Ishikawa (cell line): Measurements from ENCODE around the gene SLC12A4.

Experiments used
- CEBPB ChIP-seq: IDR thresholded peaks from 2 replicates; pipeline ENCODE4 v1.6.1; 2012
- CREB1 ChIP-seq: IDR thresholded peaks from 2 replicates; pipeline ENCODE4 v1.6.1; 2012; ENCODE audit warnings: low read depth
- EGR1 ChIP-seq: IDR thresholded peaks from 2 replicates; pipeline ENCODE4 v1.6.1; 2012
- EP300 ChIP-seq: IDR thresholded peaks from 2 replicates; pipeline ENCODE4 v1.6.1; 2012; ENCODE audit warnings: borderline replicate concordance
- FOXM1 ChIP-seq: IDR thresholded peaks from 2 replicates; pipeline ENCODE4 v1.6.1; 2012; ENCODE audit warnings: low read depth, borderline replicate concordance
- NFIC ChIP-seq: IDR thresholded peaks from 2 replicates; pipeline ENCODE4 v1.6.1; 2012
- RAD21 ChIP-seq: IDR thresholded peaks from 2 replicates; pipeline ENCODE4 v1.6.1; 2012; ENCODE audit warnings: low read depth
- TAF1 ChIP-seq: IDR thresholded peaks from 2 replicates; pipeline ENCODE4 v1.6.1; 2012; ENCODE audit warnings: low read depth, mild to moderate bottlenecking
- TCF12 ChIP-seq: IDR thresholded peaks from 2 replicates; pipeline ENCODE4 v1.6.1; 2012; ENCODE audit warnings: low read depth
- TEAD4 ChIP-seq: IDR thresholded peaks from 2 replicates; pipeline ENCODE4 v1.6.1; 2012
- YY1 ChIP-seq: IDR thresholded peaks from 2 replicates; pipeline ENCODE4 v1.6.1; 2012; ENCODE audit warnings: low read depth
- ZBTB7A ChIP-seq: IDR thresholded peaks from 2 replicates; pipeline ENCODE4 v1.6.1; 2012; ENCODE audit warnings: low read depth
- TF ChIP-seq, protein P1 (sequence below): IDR thresholded peaks from 2 replicates; pipeline ENCODE4 v1.6.1; 2012
- TF ChIP-seq, protein P2 (sequence below): IDR thresholded peaks from 2 replicates; pipeline ENCODE4 v1.6.1; 2012; ENCODE audit warnings: low read depth, mild to moderate bottlenecking
- TF ChIP-seq, protein P3 (sequence below): IDR thresholded peaks from 2 replicates; pipeline ENCODE4 v1.6.1; 2012

Gene SLC12A4

DNA sequence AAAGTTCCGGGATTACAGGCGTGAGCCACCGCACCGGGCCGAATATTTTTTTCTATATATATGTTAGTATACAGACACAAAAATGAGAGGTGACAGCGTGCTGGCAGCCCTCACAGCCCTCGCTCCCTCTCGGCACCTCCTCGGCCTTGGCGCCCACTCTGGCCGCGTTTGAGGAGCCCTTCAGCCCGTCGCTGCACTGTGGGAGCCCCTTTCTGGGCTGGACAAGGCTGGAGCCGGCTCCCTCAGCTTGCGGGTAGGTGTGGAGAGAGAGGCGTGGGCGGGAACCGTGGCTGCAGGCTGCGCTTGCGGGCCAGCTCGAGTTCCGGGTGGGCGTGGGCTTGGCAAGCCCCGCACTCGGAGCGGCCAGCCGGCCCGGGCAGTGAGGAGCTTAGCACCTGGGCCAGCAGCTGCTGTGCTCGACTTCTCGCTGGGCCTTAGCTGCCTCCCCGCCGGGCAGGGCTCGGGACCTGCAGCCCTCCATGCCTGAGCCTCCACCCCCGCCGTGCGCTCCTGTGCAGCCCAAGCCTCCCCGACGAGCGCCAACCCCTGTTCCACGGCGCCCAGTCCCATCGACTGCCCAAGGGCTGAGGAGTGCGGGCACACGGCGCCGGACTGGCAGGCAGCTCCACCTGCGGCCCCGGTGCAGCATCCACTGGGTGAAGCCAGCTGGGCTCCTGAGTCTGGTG, 13.7 kb upstream of the SLC12A4 start:
- TF ChIP-seq RAD21, result no peak
- no peak for TF ChIP-seq TAF1
- TF ChIP-seq, protein P1, sequence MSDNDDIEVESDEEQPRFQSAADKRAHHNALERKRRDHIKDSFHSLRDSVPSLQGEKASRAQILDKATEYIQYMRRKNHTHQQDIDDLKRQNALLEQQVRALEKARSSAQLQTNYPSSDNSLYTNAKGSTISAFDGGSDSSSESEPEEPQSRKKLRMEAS, result no peak
- no peak for TF ChIP-seq CREB1
- no peak for TF ChIP-seq EP300
- TF ChIP-seq TCF12, result no peak

DNA sequence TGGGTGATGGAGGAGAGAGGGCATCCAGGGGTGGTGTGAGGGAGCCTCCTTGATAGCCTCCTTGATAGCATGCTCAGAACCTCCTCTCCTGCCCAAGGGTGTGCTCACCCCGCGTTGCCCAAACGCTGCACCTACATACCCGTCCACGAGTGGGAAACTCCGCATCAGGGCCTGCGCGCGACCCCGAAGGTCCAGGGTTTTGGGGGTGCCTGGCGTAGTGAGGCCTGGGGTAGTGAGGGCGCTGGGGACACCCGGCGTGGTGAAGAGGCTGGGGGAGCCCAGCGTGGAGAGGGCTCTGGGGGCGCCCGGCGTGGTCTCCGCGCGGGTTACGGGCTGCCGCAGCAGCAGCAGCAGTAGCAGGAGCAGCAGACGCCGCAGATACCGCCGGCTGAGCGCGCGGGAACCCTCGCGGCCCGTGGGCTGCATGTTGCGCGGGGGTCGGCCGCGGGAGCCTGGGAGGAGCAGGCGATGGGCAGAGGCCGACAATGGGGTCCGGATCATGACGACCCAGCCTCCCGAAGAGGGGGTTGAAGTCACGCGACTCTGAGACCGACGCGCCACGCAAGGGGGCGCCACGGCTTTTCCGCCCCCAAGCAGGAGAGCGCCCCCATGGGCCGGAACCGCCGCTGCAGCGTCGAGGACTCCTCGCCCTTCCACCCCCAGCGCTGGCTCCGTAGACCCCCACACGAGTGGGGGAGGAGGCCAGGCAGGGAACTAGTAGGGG, 11.7 kb upstream of the SLC12A4 start, which contains the start of gene DPEP3:
Gene DPEP3, minus strand, starts transcription at position 545 of the 724 bp plus-strand sequence. Its CDS starts 119 bp downstream, at position 426.
- TF ChIP-seq FOXM1, result no peak
- TF ChIP-seq, protein P1, result no peak

DNA sequence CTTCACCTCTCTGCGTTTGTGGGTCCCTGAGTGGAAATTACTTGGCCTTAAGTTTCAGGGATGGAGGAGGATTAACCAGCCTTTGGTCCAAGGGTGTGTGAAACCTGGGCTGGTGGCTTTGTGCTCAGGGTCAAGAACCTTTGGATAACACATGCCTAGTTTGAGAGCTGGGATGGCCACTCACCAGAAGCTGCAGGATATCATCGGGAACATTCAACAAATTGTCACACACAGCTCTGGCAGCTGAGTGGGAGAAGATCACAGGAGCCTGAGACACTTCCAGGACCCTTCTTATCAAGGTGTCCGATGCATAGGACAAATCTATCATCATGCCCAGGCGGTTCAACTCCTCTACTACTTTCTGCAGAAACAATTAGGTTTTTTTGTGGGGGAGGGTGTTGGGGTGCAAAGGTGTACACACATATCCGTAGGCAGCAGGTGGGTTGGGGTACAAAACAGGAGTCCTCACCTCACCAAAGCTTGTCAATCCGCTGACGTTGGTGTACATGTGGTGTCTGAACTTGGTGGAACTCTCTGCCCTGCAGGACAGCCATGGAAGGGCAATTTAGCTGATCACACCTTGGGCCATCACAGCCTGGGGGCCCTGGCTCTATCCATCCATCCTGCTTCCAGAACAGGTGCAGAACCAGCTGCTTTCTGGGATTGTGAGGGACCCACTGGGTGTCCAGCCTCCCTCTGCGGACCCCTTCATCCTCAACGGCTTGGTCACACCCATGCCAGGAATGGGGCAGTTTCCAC, 9.2 kb upstream of the SLC12A4 start:
- TF ChIP-seq ZBTB7A (no peak), TCF12 (no peak)
- TF ChIP-seq, protein P2, sequence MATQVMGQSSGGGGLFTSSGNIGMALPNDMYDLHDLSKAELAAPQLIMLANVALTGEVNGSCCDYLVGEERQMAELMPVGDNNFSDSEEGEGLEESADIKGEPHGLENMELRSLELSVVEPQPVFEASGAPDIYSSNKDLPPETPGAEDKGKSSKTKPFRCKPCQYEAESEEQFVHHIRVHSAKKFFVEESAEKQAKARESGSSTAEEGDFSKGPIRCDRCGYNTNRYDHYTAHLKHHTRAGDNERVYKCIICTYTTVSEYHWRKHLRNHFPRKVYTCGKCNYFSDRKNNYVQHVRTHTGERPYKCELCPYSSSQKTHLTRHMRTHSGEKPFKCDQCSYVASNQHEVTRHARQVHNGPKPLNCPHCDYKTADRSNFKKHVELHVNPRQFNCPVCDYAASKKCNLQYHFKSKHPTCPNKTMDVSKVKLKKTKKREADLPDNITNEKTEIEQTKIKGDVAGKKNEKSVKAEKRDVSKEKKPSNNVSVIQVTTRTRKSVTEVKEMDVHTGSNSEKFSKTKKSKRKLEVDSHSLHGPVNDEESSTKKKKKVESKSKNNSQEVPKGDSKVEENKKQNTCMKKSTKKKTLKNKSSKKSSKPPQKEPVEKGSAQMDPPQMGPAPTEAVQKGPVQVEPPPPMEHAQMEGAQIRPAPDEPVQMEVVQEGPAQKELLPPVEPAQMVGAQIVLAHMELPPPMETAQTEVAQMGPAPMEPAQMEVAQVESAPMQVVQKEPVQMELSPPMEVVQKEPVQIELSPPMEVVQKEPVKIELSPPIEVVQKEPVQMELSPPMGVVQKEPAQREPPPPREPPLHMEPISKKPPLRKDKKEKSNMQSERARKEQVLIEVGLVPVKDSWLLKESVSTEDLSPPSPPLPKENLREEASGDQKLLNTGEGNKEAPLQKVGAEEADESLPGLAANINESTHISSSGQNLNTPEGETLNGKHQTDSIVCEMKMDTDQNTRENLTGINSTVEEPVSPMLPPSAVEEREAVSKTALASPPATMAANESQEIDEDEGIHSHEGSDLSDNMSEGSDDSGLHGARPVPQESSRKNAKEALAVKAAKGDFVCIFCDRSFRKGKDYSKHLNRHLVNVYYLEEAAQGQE, result no peak

DNA sequence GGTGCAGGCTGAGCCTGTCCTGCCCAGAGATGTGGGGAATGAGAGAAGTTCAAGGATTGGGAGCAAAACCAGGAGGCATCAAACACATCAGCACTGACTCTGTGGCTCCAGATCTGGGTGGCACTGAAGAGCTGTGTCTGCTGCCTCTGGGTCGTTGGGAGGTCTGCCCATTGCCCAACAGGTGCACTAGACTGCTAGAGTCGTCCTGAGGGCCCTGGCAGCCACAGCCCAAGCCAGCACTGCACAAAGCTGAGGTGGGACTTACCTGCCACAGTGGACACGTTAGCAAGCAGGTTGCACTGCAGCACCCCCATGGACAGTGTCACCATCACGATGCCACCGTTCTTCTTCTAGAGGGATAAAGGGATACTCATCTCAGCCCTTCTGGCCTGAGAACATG, 8.6 kb upstream of the SLC12A4 start:
- no peak for TF ChIP-seq EP300
- no peak for TF ChIP-seq TCF12
- no peak for TF ChIP-seq TEAD4
- TF ChIP-seq NFIC, result no peak
- no peak for TF ChIP-seq FOXM1
- TF ChIP-seq, protein P1, result no peak
- no peak for TF ChIP-seq CEBPB
- TF ChIP-seq YY1, result no peak
- TF ChIP-seq ZBTB7A, result no peak
- no peak for TF ChIP-seq RAD21
- TF ChIP-seq, protein P2, result no peak
- TF ChIP-seq, protein P3, sequence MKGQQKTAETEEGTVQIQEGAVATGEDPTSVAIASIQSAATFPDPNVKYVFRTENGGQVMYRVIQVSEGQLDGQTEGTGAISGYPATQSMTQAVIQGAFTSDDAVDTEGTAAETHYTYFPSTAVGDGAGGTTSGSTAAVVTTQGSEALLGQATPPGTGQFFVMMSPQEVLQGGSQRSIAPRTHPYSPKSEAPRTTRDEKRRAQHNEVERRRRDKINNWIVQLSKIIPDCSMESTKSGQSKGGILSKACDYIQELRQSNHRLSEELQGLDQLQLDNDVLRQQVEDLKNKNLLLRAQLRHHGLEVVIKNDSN, result no peak
- no peak for TF ChIP-seq CREB1
- no peak for TF ChIP-seq TAF1

DNA sequence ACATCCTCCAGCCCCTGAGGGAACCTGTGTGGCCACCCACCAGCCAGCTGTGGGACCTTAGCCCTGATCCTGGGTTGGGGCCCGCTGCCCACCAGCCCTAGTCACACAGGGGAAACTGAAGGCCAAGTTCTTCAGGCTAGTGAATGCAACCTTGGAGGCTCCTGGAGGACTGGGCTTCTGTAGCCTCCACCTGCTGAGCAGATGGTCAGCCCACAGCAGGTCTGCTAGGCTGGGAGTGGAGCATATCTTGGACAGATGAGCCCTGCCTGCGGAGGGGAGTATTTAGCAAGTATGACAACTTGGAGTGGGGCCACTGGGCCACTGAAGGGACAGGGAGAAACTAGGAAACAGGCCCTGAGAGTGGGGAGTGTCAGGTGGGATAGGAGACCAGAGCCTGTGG, 7.8 kb upstream of the SLC12A4 start:
- TF ChIP-seq TCF12, result no peak
- TF ChIP-seq, protein P3, result no peak
- no peak for TF ChIP-seq EGR1
- TF ChIP-seq EP300, result no peak
- TF ChIP-seq TEAD4, result no peak
- no peak for TF ChIP-seq TAF1
